ENCODE measurements around the gene LMO1.

- no peak for TF ChIP-seq CTCF (IDR thresholded peaks at IDR 0.05; ENCODE audit: poor library complexity)
- TF ChIP-seq EZH2 (IDR thresholded peaks at IDR 0.05; ENCODE audit: borderline replicate concordance), result no peak
Observed at GRCh38 chr11:8267280-8267679, 3.6 kb upstream of the LMO1 start.
